Tibial nerve (tissue), 4 donors: ENCODE results near the gene KCNV2. TPM values are rescaled to one million over a fixed set of nuclear protein-coding genes. Genes with fewer than 3 reads are reported as not detected.
"Not testable (repeated sequence)": the region's sequence is repeated elsewhere in the genome, so short reads cannot be mapped to it uniquely, and the experiment has no call there.

Experiments used
- DNase-seq, 2 donors: peaks; one replicate each; pipeline ENCODE4 v3.0.0-alpha.2; 2019; ENCODE audit warnings: low spot score in 2 of 2
- H3K27ac ChIP-seq, 4 donors: fragments of 200-600 bp; sonication (generic) in 3 of 4; one replicate each; pipeline ENCODE4 v1.5.1; 2017 to 2019; ENCODE audit warnings: mild to moderate bottlenecking in 1 of 4
- H3K27me3 ChIP-seq, 2 donors: fragments of 200-600 bp; sonication (generic) in 1 of 2; one replicate each; pipeline versions ENCODE4 v1.5.1 to v1.6.0; 2017 to 2019
- H3K36me3 ChIP-seq, 3 donors: fragments of 200-600 bp; sonication (generic); one replicate each; pipeline ENCODE4 v1.5.1; 2018 to 2019
- H3K4me1 ChIP-seq, 4 donors: fragments of 200-600 bp; sonication (generic) in 3 of 4; one replicate each; pipeline ENCODE4 v1.5.1; 2017 to 2019
- H3K4me3 ChIP-seq, 4 donors: fragments of 200-600 bp; sonication (generic) in 3 of 4; one replicate each; pipeline ENCODE4 v1.5.1; 2017 to 2019; ENCODE audit warnings: mild to moderate bottlenecking in 1 of 4, moderate library complexity in 1 of 4
- H3K9me3 ChIP-seq, 4 donors: fragments of 200-600 bp; sonication (generic) in 3 of 4; one replicate each; pipeline ENCODE4 v1.5.1; 2017 to 2019
- CTCF ChIP-seq, 5 experiments: fragments of 200-600 bp in 3 of 5; fragments of 450-650 bp in 2 of 5; sonication (generic) in 3 of 5; IDR thresholded peaks; one replicate each; pipeline ENCODE4 v1.5.1; 2016 to 2019; ENCODE audit warnings: antibody characterized with exemption in 5 of 5, mild to moderate bottlenecking in 3 of 5, moderate library complexity in 2 of 5
- EP300 ChIP-seq, 2 donors: sonication (generic); formaldehyde crosslinking; IDR thresholded peaks; one replicate each; pipeline ENCODE4 v1.6.1; 2017; ENCODE audit warnings: antibody characterized with exemption in 2 of 2, mild to moderate bottlenecking in 1 of 2
- POLR2A ChIP-seq, 2 donors: fragments of 450-650 bp; IDR thresholded peaks; one replicate each; pipeline ENCODE4 v1.6.1; 2017; ENCODE audit warnings: antibody characterized with exemption in 2 of 2, mild to moderate bottlenecking in 2 of 2, moderate library complexity in 2 of 2
- WGBS, 2 donors: methylation state at CpG; one replicate each; pipeline ENCODE4 v1.1.5; 2018; 5-methylcytosine and 5-hydroxymethylcytosine counted together
- total RNA-seq, 4 donors: library from RNA; depleted of rRNA; stranded (reverse); fragments of >200 nt; gene quantifications; one replicate each; pipeline ENCODE4 v1.1.0, GENCODE V29; 2016

The KCNV2 gene
- total RNA-seq, 4 donors from 2014 or later = not detected

DNA sequence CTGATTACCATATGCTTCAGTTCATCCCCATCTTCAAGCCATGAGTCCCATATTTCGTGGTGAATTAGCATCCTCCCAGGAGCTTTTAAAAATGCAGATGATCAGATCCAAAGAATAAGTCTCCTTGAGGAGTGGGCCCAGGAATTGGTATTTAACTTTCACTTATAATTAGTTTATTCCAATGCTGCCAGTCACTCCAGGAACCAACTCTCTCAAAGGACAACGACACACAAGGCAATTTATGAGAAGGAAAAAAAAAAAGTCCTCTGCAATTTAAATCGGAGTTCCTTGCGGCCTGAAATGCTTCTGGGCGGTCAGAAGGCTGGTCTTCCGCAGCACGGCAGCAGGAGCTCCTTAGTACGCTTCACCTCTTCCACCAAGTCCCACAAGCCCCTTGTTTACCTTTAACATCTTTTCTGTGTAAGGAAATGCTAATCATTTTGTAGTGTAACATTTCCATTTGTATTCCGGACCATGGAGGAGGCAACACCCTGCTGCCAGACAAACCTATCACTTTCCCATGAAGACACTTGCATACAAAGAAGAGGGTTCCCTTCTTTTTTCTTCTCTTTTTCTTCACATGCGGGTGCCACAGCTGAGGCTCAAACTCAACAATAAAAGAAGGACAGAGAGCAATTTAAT, 16.3 kb upstream of the KCNV2 start:
- no peak overlapping the region for H3K4me3 ChIP-seq
- no peak for DNase-seq
- H3K9me3 ChIP-seq = no peaks in the 10 kb centered on the region
- WGBS, 2 donors = 77 to 81% methylated on average over 10 of the region's 10 CpGs
- no peak overlapping the region for H3K27ac ChIP-seq
- TF ChIP-seq CTCF (IDR thresholded peaks at IDR 0.05) = no peak
- TF ChIP-seq POLR2A (IDR thresholded peaks at IDR 0.05) = no peak
- no peak for TF ChIP-seq EP300 (IDR thresholded peaks at IDR 0.05)
- H3K36me3 ChIP-seq = no peaks in the 10 kb centered on the region
- no peaks in the 10 kb centered on the region for H3K27me3 ChIP-seq
- no peaks in the 10 kb centered on the region for H3K4me1 ChIP-seq

- DNase-seq = no peak
- TF ChIP-seq EP300 (IDR thresholded peaks at IDR 0.05) (no peak), CTCF (IDR thresholded peaks at IDR 0.05) (no peak), POLR2A (IDR thresholded peaks at IDR 0.05) (no peak)
- H3K9me3 ChIP-seq = no peaks in the 10 kb centered on the region
- H3K27ac ChIP-seq = no peak overlapping the region
- H3K4me1 ChIP-seq = no peaks in the 10 kb centered on the region
- no peaks in the 10 kb centered on the region for H3K36me3 ChIP-seq
- H3K27me3 ChIP-seq = no peaks in the 10 kb centered on the region
- H3K4me3 ChIP-seq = no peak overlapping the region
These were observed 12.8 kb upstream of the KCNV2 start for GRCh38 chr9:2704504-2704903.

- WGBS, 2 donors = 95 to 97% methylated on average over 3 of the region's 3 CpGs
These were observed 10.1 kb upstream of the KCNV2 start for GRCh38 chr9:2707256-2707655.

GRCh38 chr9:2709645-2710101, 7.6 kb upstream of the KCNV2 start:
- Histone ChIP-seq H3K27me3 (no peaks in the 10 kb centered on the region), H3K9me3 (no peaks in the 10 kb centered on the region), H3K27ac (no peak overlapping the region), H3K4me3 (no peak overlapping the region), H3K36me3 (no peaks in the 10 kb centered on the region), H3K4me1 (no peaks in the 10 kb centered on the region)
- TF ChIP-seq CTCF (IDR thresholded peaks at IDR 0.05) (no peak), EP300 (IDR thresholded peaks at IDR 0.05) (no peak), POLR2A (IDR thresholded peaks at IDR 0.05) (no peak)
- 67 to 72% methylated on average over 2 of the region's 2 CpGs for WGBS, 2 donors
- DNase-seq = no peak

More at GRCh38 chr9:2707256-2707655, 10.1 kb upstream of the KCNV2 start:
- not testable (repeated sequence) for H3K36me3 ChIP-seq, H3K4me3 ChIP-seq, H3K27me3 ChIP-seq, H3K9me3 ChIP-seq, H3K4me1 ChIP-seq, H3K27ac ChIP-seq, DNase-seq

GRCh38 chr9:2711716-2712115, 5.6 kb upstream of the KCNV2 start:
- 92% methylated on average over 6 of the region's 6 CpGs for WGBS, 2 donors
- no peak overlapping the region for H3K4me3 ChIP-seq
- no peaks in the 10 kb centered on the region for H3K27me3 ChIP-seq
- no peaks in the 10 kb centered on the region for H3K4me1 ChIP-seq
- H3K27ac ChIP-seq = no peak overlapping the region
- TF ChIP-seq POLR2A (IDR thresholded peaks at IDR 0.05) (no peak), CTCF (IDR thresholded peaks at IDR 0.05) (no peak), EP300 (IDR thresholded peaks at IDR 0.05) (no peak)
- no peaks in the 10 kb centered on the region for H3K36me3 ChIP-seq
- no peak for DNase-seq
- H3K9me3 ChIP-seq = no peaks in the 10 kb centered on the region
